Measurements from ENCODE around the gene STARD13.
A peak's percentile ranks its signal among the peaks of the same experiment; 100 is the strongest.

The STARD13 gene

GRCh38 chr13:33310245-33311038 lies 24.9 kb upstream of the STARD13 start:
- H3K4me3 ChIP-seq (replicated peaks; ENCODE audit: low read depth, low read length), result no peak overlapping the region
- TF ChIP-seq CTCF (IDR thresholded peaks at IDR 0.05; ENCODE audit: low read length, missing control alignments), result no peak
- no peak for DNase-seq (ENCODE audit: low read depth)

GRCh38 chr13:33308863-33309262 lies 23.3 kb upstream of the STARD13 start:
- no peak overlapping the region for H3K4me3 ChIP-seq (replicated peaks; ENCODE audit: low read depth, low read length)
- TF ChIP-seq CTCF (IDR thresholded peaks at IDR 0.05; ENCODE audit: low read length, missing control alignments), result no peak
- no peak for DNase-seq (ENCODE audit: low read depth)

DNA sequence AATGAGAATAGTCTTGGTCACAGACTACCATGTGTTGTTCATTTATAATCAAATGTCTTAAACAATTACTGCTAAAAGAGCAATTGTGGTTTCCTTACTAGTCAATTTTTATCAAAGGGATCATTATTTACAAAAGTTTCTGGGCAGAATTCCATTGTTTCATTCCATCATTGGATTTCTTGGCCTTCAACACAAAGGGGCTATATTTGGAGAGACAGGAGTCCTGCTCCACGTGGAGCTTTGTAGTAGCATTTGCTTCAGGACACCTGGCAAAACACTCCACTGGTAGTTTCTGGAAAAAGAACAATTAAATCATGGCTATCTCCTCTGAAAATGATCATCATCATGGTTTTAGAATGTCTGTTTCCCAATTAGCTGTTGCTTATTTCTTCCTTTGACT lies 22.3 kb upstream of the STARD13 start:
- no peak for TF ChIP-seq CTCF (IDR thresholded peaks at IDR 0.05; ENCODE audit: low read length, missing control alignments)
- peak; percentile 53 for DNase-seq (ENCODE audit: low read depth)
- H3K4me3 ChIP-seq (replicated peaks; ENCODE audit: low read depth, low read length), result no peak overlapping the region

GRCh38 chr13:33303855-33304597 lies 18.5 kb upstream of the STARD13 start:
- peak; percentile 76 for DNase-seq (ENCODE audit: low read depth)
- no peak for TF ChIP-seq CTCF (IDR thresholded peaks at IDR 0.05; ENCODE audit: low read length, missing control alignments)
- H3K4me3 ChIP-seq (replicated peaks; ENCODE audit: low read depth, low read length), result no peak overlapping the region

- no peak for TF ChIP-seq CTCF (IDR thresholded peaks at IDR 0.05; ENCODE audit: low read length, missing control alignments)
- no peak for DNase-seq (ENCODE audit: low read depth)
- no peak overlapping the region for H3K4me3 ChIP-seq (replicated peaks; ENCODE audit: low read depth, low read length)
Measured at GRCh38 chr13:33299626-33300025, 14.1 kb upstream of the STARD13 start.

GRCh38 chr13:33296793-33297425 lies 11.4 kb upstream of the STARD13 start:
- TF ChIP-seq CTCF (IDR thresholded peaks at IDR 0.05; ENCODE audit: low read length, missing control alignments), result no peak
- no peak for DNase-seq (ENCODE audit: low read depth)
- no peak overlapping the region for H3K4me3 ChIP-seq (replicated peaks; ENCODE audit: low read depth, low read length)

All from fibroblast of pulmonary artery (primary cell).